Upper lobe of left lung (tissue), 6 donors: Measurements from ENCODE around the gene PRKAG2. TPM values are rescaled to one million over a fixed set of nuclear protein-coding genes. Genes with fewer than 3 reads are reported as not detected.
"Not testable (repeated sequence)": the region's sequence is repeated elsewhere in the genome, so short reads cannot be mapped to it uniquely, and the experiment has no call there.

ENCODE experiments used
- ATAC-seq, 2 donors: fragments of 200-7000 bp; cut with Tn5 transposase; one replicate each; pipeline ENCODE4 v1.9.1; 2022; ENCODE audit warnings: mild to moderate bottlenecking in 2 of 2, moderate library complexity in 2 of 2; ENCODE audit not compliant: low FRiP score in 2 of 2
- DNase-seq, 2 donors: peaks; one replicate each; pipeline ENCODE4 v3.0.0-alpha.2; 2019 to 2020
- H3K27ac ChIP-seq, 4 donors: fragments of 200-600 bp; sonication (generic); one replicate each; pipeline ENCODE4 v1.5.1; 2016 to 2019
- H3K27me3 ChIP-seq, 4 donors: fragments of 200-600 bp; sonication (generic); one replicate each; pipeline ENCODE4 v1.5.1; 2017 to 2019
- H3K36me3 ChIP-seq, 4 donors: fragments of 200-600 bp; sonication (generic); one replicate each; pipeline ENCODE4 v1.5.1; 2016 to 2019
- H3K4me1 ChIP-seq, 4 donors: fragments of 200-600 bp; sonication (generic); one replicate each; pipeline ENCODE4 v1.5.1; 2018 to 2019
- H3K4me3 ChIP-seq, 4 donors: fragments of 200-600 bp; sonication (generic); one replicate each; pipeline ENCODE4 v1.5.1; 2017 to 2019; ENCODE audit warnings: mild to moderate bottlenecking in 2 of 4, moderate library complexity in 1 of 4
- H3K9me3 ChIP-seq, 4 donors: fragments of 200-600 bp; sonication (generic); one replicate each; pipeline ENCODE4 v1.5.1; 2018 to 2019
- EP300 ChIP-seq, 4 donors: sonication (generic); formaldehyde crosslinking; IDR thresholded peaks; one replicate each; pipeline ENCODE4 v1.5.1; 2017; ENCODE audit warnings: antibody characterized with exemption in 4 of 4, control low read depth in 2 of 4
- POLR2A ChIP-seq, 4 donors: fragments of 450-650 bp; IDR thresholded peaks; one replicate each; pipeline ENCODE4 v1.5.1; 2016 to 2017; ENCODE audit warnings: antibody characterized with exemption in 4 of 4, mild to moderate bottlenecking in 2 of 4
- POLR2AphosphoS5 ChIP-seq, 2 donors: sonication (generic); formaldehyde crosslinking; IDR thresholded peaks; one replicate each; pipeline ENCODE4 v1.5.1; 2017; ENCODE audit warnings: antibody characterized with exemption in 2 of 2
- WGBS, 2 donors: methylation state at CpG; one replicate each; pipeline ENCODE4 v1.1.5; 2017 to 2018; 5-methylcytosine and 5-hydroxymethylcytosine counted together
- total RNA-seq, 6 donors: library from RNA; depleted of rRNA in 4 of 6; stranded (reverse); fragments of >200 nt in 4 of 6; gene quantifications; one replicate each; pipeline versions ENCODE4 v1.1.0 to v1.2.1, GENCODE V29; 2016 to 2021
- TF ChIP-seq, protein P1 (sequence below), 6 experiments: fragments of 450-650 bp in 4 of 6; fragments of 200-600 bp in 2 of 6; sonication (generic) in 2 of 6; IDR thresholded peaks; one replicate each; pipeline ENCODE4 v1.5.1; 2016 to 2019; ENCODE audit warnings: antibody characterized with exemption in 6 of 6
- donor health status: DM: no; HTN: no; CAD: no; lungs with moderate emphysema.
- donor health status: DM: no; HTN: yes; CAD: no; lungs with severe emphysema.

The PRKAG2 gene
- total RNA-seq, 6 donors from 2014 or later: 20.6 to 68.1 (median 29.6) TPM

DNA sequence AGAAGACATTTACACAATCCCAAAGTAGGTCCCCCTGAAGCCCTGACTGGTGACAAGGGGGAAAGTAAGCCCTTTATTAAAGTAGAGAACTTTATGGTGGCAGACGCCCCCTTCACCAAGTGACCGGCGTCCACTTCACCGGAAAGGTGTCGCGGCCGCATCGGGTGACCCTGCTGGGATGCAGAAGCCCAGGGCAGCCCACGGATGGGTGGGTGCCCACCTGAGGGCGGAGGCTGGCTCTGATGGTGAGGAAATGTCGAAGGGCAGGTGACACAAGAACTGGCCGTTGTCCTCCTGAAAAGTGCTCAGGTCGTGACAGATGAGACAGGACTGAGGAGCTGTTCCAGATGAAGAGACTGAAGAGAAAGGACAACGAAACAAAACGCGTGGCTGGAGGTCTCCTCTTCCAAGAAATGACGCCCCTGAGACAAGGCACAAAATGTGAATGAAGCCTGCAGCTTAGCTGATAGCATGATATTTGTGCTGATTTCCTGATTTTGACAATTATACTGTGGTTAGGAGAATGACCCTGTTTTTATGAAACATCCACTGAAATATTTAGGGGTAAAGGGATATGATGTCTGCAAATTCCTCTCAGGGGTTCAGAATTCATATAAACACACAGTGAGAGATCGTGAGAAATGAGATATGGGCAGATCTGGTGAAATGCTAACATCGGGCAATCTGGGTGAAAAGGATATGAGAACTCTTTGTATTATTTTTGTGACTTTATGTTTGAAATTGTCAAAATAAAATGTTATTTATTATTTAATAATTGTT is 123.9 kb downstream of the PRKAG2 start:
- Histone ChIP-seq H3K27me3 (no peaks in the 10 kb centered on the region), H3K36me3 (no peaks in the 10 kb centered on the region), H3K4me3 (no peak overlapping the region), H3K9me3 (no peaks in the 10 kb centered on the region), H3K4me1 (peaks cover 23 to 30% (median 25%) of the 10 kb centered on the region in 4 donors), H3K27ac (peak overlapping the region in 1 of 4 donors; percentile 74)
- WGBS, 2 donors: 91 to 94% methylated on average over 19 of the region's 19 CpGs
- ATAC-seq (no peak), DNase-seq (peak in 1 of 2 donors; percentile 56)
- TF ChIP-seq POLR2AphosphoS5 (IDR thresholded peaks at IDR 0.05): no peak
- TF ChIP-seq, protein P1, sequence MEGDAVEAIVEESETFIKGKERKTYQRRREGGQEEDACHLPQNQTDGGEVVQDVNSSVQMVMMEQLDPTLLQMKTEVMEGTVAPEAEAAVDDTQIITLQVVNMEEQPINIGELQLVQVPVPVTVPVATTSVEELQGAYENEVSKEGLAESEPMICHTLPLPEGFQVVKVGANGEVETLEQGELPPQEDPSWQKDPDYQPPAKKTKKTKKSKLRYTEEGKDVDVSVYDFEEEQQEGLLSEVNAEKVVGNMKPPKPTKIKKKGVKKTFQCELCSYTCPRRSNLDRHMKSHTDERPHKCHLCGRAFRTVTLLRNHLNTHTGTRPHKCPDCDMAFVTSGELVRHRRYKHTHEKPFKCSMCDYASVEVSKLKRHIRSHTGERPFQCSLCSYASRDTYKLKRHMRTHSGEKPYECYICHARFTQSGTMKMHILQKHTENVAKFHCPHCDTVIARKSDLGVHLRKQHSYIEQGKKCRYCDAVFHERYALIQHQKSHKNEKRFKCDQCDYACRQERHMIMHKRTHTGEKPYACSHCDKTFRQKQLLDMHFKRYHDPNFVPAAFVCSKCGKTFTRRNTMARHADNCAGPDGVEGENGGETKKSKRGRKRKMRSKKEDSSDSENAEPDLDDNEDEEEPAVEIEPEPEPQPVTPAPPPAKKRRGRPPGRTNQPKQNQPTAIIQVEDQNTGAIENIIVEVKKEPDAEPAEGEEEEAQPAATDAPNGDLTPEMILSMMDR (IDR thresholded peaks at IDR 0.05): no peak
- TF ChIP-seq EP300 (IDR thresholded peaks at IDR 0.05): no peak
- no peak for TF ChIP-seq POLR2A (IDR thresholded peaks at IDR 0.05)

DNA sequence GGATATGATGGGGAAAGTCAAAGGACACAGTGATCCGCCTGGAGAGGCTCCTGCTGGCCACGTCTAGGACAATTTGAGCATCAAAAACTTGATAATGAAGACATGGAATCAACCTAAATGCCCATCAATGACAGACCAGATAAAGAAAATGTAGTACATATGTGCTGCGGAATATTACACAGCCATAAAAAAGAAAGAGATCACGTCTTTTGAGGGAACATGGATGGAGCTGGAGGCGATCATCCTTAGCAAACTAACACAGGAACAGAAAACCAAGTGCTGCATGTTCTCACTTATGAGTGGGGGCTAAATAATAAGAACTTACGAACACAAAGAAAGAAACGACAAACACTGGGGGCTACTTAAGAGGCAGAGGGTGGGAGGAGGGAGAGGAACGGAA is 124.9 kb downstream of the PRKAG2 start:
- peaks cover 23 to 30% (median 25%) of the 10 kb centered on the region in 4 donors for H3K4me1 ChIP-seq
- no peak for TF ChIP-seq POLR2AphosphoS5 (IDR thresholded peaks at IDR 0.05)
- TF ChIP-seq EP300 (IDR thresholded peaks at IDR 0.05): no peak
- TF ChIP-seq POLR2A (IDR thresholded peaks at IDR 0.05): no peak
- TF ChIP-seq, protein P1 (IDR thresholded peaks at IDR 0.05): no peak
- no peaks in the 10 kb centered on the region for H3K27me3 ChIP-seq
- no peaks in the 10 kb centered on the region for H3K9me3 ChIP-seq
- no peak overlapping the region for H3K4me3 ChIP-seq
- DNase-seq (no peak), ATAC-seq (no peak)
- no peak overlapping the region for H3K27ac ChIP-seq
- 87 to 95% methylated on average over 8 of the region's 8 CpGs for WGBS, 2 donors
- no peaks in the 10 kb centered on the region for H3K36me3 ChIP-seq

DNA sequence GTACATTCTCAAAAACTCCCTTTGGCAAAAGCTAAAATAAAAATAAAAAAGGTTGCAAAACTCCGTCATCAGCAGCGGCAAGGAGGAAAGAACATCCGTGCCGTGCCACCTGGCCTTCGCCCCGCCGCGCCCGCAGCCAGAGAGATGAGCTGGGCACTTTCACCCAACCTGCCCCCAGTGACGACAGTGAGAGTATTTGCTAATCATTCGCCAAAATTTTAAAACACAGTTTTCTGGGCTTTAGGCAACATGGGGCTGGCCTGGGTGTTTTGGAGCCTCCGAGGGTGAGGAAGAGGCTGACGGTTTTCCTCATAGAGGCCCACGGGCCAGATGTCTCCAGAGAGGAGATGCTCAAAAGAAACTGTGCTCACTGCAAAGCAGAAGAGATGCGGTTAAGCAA is 128.2 kb downstream of the PRKAG2 start:
- Histone ChIP-seq H3K4me1 (peaks cover 13 to 27% (median 26%) of the 10 kb centered on the region in 4 donors), H3K9me3 (no peaks in the 10 kb centered on the region), H3K27ac (no peak overlapping the region), H3K27me3 (no peaks in the 10 kb centered on the region), H3K36me3 (no peaks in the 10 kb centered on the region), H3K4me3 (no peak overlapping the region)
- DNase-seq (peak in 1 of 2 donors; percentile 50), ATAC-seq (no peak)
- TF ChIP-seq POLR2AphosphoS5 (IDR thresholded peaks at IDR 0.05): no peak
- TF ChIP-seq POLR2A (IDR thresholded peaks at IDR 0.05): no peak
- WGBS, 2 donors: 91 to 93% methylated on average over 15 of the region's 15 CpGs

DNA sequence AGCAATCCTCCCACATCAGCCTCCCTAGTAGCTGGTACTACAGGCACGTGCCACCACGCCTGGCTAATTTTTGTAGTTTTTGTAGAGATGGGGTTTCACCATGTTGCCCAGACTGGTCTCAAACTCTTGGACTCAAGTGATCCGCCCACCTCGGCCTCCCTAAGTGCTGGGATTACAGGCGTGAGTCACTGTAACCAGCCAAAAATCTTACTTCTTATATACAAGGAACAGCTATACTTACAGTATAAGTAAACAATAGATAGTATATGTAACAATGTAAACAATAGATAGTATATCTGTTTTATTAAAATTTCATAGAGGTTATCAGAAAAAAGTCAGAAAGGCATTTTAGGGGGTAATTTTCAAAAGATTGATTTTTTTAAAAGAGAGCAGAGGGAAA is 128.9 kb downstream of the PRKAG2 start:
- not testable (repeated sequence) for H3K4me3 ChIP-seq, H3K27me3 ChIP-seq, H3K27ac ChIP-seq, H3K36me3 ChIP-seq, H3K9me3 ChIP-seq, ATAC-seq, DNase-seq
- H3K4me1 ChIP-seq: peaks cover 20 to 34% (median 32%) of the 10 kb centered on the region in 4 donors
- 76 to 78% methylated on average over 5 of the region's 5 CpGs for WGBS, 2 donors

DNA sequence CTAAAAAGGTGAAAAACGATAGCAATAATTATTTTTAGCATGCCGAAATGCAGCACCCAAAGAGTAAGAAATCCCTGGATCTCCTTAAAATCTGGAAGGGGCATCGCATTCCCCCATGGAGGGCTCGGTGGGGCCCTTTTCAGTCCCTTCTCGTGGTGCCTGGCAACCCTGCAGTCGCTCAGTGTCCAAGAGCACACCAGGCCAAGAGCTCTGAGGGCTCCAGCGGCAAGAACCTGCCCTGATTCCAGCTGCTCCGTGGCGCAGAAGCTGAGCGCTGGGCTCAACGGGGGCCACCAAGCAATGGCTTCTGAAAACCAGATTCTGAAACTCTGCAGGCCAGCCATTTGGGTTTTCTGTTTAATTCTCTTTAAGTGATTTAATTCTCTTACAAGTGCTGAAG is 131.2 kb downstream of the PRKAG2 start:
- no peak for ATAC-seq
- Histone ChIP-seq H3K36me3 (no peaks in the 10 kb centered on the region), H3K9me3 (no peaks in the 10 kb centered on the region), H3K27me3 (no peaks in the 10 kb centered on the region), H3K4me3 (no peak overlapping the region), H3K27ac (peak overlapping the region; percentile 29 to 71 (median 50)), H3K4me1 (peaks cover 25 to 38% (median 34%) of the 10 kb centered on the region in 4 donors)
- TF ChIP-seq POLR2AphosphoS5 (IDR thresholded peaks at IDR 0.05): no peak
- 66% methylated on average over 11 of the region's 11 CpGs for WGBS, 2 donors
- DNase-seq: no peak

DNA sequence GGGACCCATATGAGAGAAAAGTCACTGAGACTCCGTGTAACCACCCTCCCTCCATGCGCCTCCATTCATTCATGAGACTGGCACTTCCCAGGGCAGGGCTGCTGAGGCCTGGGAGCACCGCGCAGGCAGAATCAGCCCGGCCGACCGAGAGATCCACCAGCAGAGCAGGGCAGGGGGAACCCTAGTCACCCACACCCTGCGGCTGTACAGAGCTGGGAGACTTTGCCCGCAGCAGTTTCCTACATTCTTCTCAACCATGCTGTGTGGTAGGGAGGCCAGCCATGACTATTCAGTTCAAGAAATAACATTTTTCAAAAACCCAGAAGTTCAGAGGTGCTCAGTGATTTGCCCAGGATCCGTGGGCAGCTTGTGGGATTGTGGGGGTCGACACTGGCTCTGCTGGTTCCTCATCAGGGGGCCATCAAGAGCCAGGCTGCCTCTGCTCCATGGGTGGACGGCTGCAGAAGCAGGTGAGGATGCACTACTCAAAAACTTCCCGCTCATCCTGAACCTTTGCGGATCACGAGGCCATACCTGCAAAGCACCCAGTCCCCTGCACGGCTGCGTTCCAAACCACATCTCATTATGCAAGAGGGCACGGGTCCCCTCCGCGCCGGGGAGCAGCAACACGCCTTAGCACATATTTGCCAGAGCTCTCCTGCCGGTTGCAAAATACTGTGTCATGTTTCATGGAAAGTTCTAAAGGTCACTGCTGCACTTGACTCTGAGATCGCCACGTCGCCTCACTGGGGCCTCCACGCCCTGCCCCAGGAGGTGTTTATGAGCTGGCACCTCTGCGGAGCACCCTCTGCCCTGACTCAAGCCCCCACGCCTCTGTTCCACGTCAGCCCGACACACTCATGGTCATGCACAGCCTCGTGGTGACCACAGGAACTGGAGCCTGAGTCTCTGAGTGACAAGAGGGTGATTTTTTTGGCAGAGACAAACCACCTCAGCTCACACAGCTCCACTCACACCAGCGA is 132.0 kb downstream of the PRKAG2 start:
- Histone ChIP-seq H3K4me3 (no peak overlapping the region), H3K9me3 (no peaks in the 10 kb centered on the region), H3K27me3 (no peaks in the 10 kb centered on the region), H3K4me1 (peaks cover 25 to 38% (median 34%) of the 10 kb centered on the region in 4 donors), H3K27ac (peak overlapping the region; percentile 23 to 71 (median 50)), H3K36me3 (no peaks in the 10 kb centered on the region)
- ATAC-seq (peak; percentile 86 to 96), DNase-seq (peak; percentile 81 to 96)
- 53 to 56% methylated on average over 27 to 33 of the region's 33 CpGs for WGBS, 2 donors
- TF ChIP-seq POLR2A (IDR thresholded peaks at IDR 0.05) (peak in 1 of 4 donors; percentile 23), POLR2AphosphoS5 (IDR thresholded peaks at IDR 0.05) (peak; percentile 77 to 87), EP300 (IDR thresholded peaks at IDR 0.05) (peak in 3 of 4 donors; percentile 45 to 92 (median 58))
- TF ChIP-seq, protein P1 (IDR thresholded peaks at IDR 0.05): peak in 5 of 6 experiments; percentile 27 to 81 (median 51)
